Measurements from ENCODE around the gene KIFC3.
A peak's percentile ranks its signal among the peaks of the same experiment; 100 is the strongest.

KIFC3 gene

DNA sequence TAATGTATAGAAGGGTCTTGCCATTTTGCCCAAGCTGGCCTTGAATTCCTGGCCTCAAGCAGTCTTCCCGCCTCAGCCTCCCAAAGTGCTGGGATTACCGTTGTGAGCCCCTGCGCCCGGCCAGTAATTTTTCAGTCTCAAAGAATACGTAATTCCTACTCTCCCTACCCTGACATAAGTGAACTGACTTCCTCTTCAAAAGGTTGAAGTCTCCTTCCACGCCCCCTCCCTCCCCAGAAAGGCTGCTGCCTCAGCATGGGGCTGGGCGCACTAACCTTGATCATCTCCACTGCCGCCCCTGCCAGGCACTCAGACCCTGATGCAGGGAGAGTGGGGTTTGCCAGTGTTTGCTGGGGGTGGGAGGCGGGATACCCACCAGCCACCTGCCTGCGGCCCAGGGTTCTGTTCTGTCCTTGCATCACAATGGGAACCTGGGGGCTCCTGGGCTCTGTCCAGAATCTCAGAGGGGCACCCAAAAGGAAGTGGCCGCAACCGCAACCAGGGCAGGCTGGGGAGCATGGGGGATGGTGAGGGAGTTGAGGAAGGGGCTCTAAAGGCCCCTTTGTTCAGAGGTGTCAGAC lies 27.5 kb downstream of the KIFC3 start:
- POLR2A ChIA-PET: no interaction called here
- H3K4me3 ChIP-seq (ENCODE audit: low read depth, low read length): no peak overlapping the region
- CTCF ChIA-PET: interaction anchor here (0.6 kb wide), 1 partner anchor 11 kb away, joined by 3 read pairs; no protein-coding TSS in a partner anchor
- H3K9me3 ChIP-seq (ENCODE audit: control insufficient read depth, insufficient read depth, low read depth, low read length): no peaks in the 10 kb centered on the region
- TF ChIP-seq ZNF274 (IDR thresholded peaks at IDR 0.05; ENCODE audit: low read length) (no peak), ZNF274 (tag by site-specific recombination; IDR thresholded peaks at IDR 0.05; ENCODE audit: borderline replicate concordance) (no peak), ZSCAN30 (tag by site-specific recombination; IDR thresholded peaks at IDR 0.05) (no peak), ZNF555 (tag by site-specific recombination; conservative IDR thresholded peaks at IDR 0.05) (no peak), MZF1 (tag by site-specific recombination; IDR thresholded peaks at IDR 0.05; ENCODE audit: borderline replicate concordance) (no peak), ZBTB21 (tag by site-specific recombination; IDR thresholded peaks at IDR 0.05) (no peak), ZNF416 (tag by site-specific recombination; IDR thresholded peaks at IDR 0.05) (no peak), SCRT1 (tag by site-specific recombination; IDR thresholded peaks at IDR 0.05; ENCODE audit: borderline replicate concordance) (no peak), IKZF3 (tag by site-specific recombination; IDR thresholded peaks at IDR 0.05) (no peak), ZNF221 (tag by site-specific recombination; IDR thresholded peaks at IDR 0.05; ENCODE audit: borderline replicate concordance) (no peak), BCL11A (tag by site-specific recombination; IDR thresholded peaks at IDR 0.05; ENCODE audit: low read depth) (no peak), ZNF623 (tag by site-specific recombination; IDR thresholded peaks at IDR 0.05) (no peak), ZNF792 (tag by site-specific recombination; IDR thresholded peaks at IDR 0.05) (no peak), ZNF157 (tag by site-specific recombination; IDR thresholded peaks at IDR 0.05) (no peak), ZIC2 (tag by site-specific recombination; IDR thresholded peaks at IDR 0.05) (no peak)
- TF ChIP-seq, protein P1, sequence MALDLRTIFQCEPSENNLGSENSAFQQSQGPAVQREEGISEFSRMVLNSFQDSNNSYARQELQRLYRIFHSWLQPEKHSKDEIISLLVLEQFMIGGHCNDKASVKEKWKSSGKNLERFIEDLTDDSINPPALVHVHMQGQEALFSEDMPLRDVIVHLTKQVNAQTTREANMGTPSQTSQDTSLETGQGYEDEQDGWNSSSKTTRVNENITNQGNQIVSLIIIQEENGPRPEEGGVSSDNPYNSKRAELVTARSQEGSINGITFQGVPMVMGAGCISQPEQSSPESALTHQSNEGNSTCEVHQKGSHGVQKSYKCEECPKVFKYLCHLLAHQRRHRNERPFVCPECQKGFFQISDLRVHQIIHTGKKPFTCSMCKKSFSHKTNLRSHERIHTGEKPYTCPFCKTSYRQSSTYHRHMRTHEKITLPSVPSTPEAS (tag by site-specific recombination; IDR thresholded peaks at IDR 0.05): no peak
- TF ChIP-seq, protein P2, sequence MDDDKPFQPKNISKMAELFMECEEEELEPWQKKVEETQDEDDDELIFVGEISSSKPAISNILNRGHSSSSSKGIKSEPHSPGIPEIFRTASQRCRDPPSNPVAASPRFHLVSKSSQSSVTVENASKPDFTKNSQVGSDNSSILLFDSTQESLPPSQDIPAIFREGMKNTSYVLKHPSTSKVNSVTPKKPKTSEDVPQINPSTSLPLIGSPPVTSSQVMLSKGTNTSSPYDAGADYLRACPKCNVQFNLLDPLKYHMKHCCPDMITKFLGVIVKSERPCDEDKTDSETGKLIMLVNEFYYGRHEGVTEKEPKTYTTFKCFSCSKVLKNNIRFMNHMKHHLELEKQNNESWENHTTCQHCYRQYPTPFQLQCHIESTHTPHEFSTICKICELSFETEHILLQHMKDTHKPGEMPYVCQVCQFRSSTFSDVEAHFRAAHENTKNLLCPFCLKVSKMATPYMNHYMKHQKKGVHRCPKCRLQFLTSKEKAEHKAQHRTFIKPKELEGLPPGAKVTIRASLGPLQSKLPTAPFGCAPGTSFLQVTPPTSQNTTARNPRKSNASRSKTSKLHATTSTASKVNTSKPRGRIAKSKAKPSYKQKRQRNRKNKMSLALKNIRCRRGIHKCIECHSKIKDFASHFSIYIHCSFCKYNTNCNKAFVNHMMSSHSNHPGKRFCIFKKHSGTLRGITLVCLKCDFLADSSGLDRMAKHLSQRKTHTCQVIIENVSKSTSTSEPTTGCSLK (tag by site-specific recombination; IDR thresholded peaks at IDR 0.05): no peak
- no peak overlapping the region for H3K27ac ChIP-seq (ENCODE audit: extremely low read depth, low read depth, low read length)
- H3K4me1 ChIP-seq (ENCODE audit: control insufficient read depth, insufficient read depth, low read length): no peaks in the 10 kb centered on the region
- peaks cover 0 to 7% of the 10 kb centered on the region in 2 experiments; a peak in 1 of 3 replicates for H3K36me3 ChIP-seq (ENCODE audit: control insufficient read depth in 2 of 2, insufficient read depth in 1 of 2, low read length in 2 of 2)

DNA sequence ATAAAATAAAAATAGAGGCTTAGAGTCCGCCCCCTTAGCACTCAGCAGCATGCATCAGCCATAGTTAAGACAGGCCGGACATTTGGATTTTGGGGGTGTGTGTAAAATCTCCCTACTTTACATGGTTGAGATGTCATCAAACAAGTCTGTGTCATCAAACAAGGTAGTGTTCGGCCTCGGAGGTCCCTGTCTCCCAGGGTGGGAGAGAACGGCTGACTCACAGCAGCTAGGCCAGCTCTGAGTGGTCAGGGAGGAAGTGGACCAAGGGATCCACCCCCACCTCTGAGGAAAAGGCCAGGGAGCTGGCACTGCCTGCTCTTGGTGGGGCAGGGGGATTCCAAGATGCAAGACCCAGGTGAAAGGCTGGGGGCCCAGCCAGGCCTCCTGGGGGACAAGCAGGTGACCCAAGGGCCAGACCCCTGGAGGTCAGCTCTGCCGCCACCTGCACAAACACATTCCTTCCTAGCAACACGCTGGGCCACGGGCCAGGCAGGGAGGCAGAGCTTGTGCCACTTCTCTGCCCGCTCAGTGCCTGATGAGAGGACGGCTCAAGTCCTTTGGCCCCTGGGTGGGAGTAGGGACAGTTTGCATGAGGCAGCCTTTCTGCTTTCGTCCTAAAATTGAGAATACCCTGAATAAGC lies 28.5 kb downstream of the KIFC3 start:
- Histone ChIP-seq H3K36me3 (ENCODE audit: control insufficient read depth in 2 of 2, insufficient read depth in 1 of 2, low read length in 2 of 2) (peaks cover 0 to 13% of the 10 kb centered on the region in 2 experiments; a peak in 2 of 3 replicates), H3K4me3 (ENCODE audit: low read depth, low read length) (no peak overlapping the region), H3K9me3 (ENCODE audit: control insufficient read depth, insufficient read depth, low read depth, low read length) (no peaks in the 10 kb centered on the region), H3K27ac (ENCODE audit: extremely low read depth, low read depth, low read length) (no peak overlapping the region), H3K4me1 (ENCODE audit: control insufficient read depth, insufficient read depth, low read length) (no peaks in the 10 kb centered on the region)
- ChIA-PET POLR2A (no interaction called here), CTCF (interaction anchor here (0.6 to 1.4 kb wide), 2 partner anchors 10 to 129 kb away, joined by 3 read pairs; no protein-coding TSS in a partner anchor)
- no peak for TF ChIP-seq SP7 (tag by site-specific recombination; IDR thresholded peaks at IDR 0.05)
- TF ChIP-seq GLIS1 (tag by site-specific recombination; IDR thresholded peaks at IDR 0.05): peak; percentile 29; the same call in 1 of the 2 replicates
- no peak for TF ChIP-seq GLI2 (tag by site-specific recombination; IDR thresholded peaks at IDR 0.05; ENCODE audit: borderline replicate concordance, low read depth)
